ENCODE results near the gene SNX30.

Gene SNX30

DNA sequence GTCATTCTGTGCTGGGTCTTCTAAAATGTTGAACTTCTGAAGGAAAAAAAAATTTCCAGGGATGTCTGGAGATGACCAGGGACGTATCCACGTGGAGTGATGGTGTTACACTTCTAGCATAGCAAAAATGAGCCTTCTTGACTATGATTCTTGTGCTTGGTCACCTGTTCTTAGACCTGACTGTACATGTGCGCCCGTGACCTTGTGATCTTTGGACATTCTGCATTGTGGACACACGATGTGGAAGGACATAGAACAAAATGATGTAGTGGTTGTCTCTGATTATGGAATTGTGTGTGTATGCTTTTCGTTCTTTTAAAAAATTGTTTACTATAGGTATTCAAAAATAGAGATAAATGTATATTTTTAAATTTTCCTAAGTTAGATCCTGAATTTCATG is 61.0 kb downstream of the SNX30 start:
- TF ChIP-seq, protein P1, sequence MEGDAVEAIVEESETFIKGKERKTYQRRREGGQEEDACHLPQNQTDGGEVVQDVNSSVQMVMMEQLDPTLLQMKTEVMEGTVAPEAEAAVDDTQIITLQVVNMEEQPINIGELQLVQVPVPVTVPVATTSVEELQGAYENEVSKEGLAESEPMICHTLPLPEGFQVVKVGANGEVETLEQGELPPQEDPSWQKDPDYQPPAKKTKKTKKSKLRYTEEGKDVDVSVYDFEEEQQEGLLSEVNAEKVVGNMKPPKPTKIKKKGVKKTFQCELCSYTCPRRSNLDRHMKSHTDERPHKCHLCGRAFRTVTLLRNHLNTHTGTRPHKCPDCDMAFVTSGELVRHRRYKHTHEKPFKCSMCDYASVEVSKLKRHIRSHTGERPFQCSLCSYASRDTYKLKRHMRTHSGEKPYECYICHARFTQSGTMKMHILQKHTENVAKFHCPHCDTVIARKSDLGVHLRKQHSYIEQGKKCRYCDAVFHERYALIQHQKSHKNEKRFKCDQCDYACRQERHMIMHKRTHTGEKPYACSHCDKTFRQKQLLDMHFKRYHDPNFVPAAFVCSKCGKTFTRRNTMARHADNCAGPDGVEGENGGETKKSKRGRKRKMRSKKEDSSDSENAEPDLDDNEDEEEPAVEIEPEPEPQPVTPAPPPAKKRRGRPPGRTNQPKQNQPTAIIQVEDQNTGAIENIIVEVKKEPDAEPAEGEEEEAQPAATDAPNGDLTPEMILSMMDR (IDR thresholded peaks at IDR 0.05; ENCODE audit: borderline replicate concordance, control extremely low read depth, extremely low read depth, insufficient read depth, missing control alignments), result no peak
- DNase-seq (ENCODE audit: low spot score), result no peak
- in situ Hi-C loops (cut with MboI; ENCODE audit: low sequenced_read_pairs, unreplicated experiment), result loop anchor here (10.0 kb wide), 1 partner anchor 717 kb away; no protein-coding TSS in a partner anchor

DNA sequence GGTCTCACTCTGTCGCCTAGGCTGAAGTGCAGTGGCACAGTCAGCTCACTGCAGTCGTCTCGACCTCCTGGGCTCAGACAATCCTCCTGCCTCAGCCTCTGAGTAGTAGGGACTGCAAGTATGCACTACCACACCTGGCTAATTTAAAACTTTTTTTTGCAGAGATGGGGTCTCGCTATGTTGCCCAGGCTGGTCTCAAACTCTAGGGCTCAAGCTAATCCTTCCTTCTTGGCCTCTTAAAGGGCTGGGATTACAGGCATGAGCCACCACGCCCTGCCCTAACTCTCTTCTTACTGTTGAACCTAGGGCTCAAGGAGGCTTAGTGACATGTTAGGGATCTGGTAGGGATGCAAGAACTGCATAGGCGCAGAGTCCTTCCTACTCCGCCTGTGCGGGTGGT is 65.3 kb downstream of the SNX30 start:
- in situ Hi-C loops (cut with MboI; ENCODE audit: low sequenced_read_pairs, unreplicated experiment), result loop anchor here (10.0 kb wide), 1 partner anchor 721 kb away; no protein-coding TSS in a partner anchor
- DNase-seq (ENCODE audit: low spot score), result no peak
- TF ChIP-seq, protein P1 (IDR thresholded peaks at IDR 0.05; ENCODE audit: borderline replicate concordance, control extremely low read depth, extremely low read depth, insufficient read depth, missing control alignments), result no peak

DNA sequence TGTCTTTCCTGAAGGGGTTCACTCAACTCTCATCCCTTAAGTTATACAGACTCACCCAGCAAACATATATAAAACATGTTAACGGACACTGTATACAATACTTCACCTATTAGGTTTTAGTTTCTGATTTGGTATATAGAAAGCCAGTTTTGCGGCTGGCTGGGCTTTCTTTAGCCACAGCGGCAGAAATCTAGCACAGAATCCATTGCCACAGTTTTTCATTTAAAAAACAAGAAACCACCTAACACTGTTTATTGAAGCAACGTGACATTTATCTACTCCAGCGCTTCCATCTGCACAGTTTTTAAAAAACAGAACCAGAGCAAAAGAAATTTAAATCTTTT is 67.3 kb downstream of the SNX30 start:
- DNase-seq (ENCODE audit: low spot score), result no peak

DNA sequence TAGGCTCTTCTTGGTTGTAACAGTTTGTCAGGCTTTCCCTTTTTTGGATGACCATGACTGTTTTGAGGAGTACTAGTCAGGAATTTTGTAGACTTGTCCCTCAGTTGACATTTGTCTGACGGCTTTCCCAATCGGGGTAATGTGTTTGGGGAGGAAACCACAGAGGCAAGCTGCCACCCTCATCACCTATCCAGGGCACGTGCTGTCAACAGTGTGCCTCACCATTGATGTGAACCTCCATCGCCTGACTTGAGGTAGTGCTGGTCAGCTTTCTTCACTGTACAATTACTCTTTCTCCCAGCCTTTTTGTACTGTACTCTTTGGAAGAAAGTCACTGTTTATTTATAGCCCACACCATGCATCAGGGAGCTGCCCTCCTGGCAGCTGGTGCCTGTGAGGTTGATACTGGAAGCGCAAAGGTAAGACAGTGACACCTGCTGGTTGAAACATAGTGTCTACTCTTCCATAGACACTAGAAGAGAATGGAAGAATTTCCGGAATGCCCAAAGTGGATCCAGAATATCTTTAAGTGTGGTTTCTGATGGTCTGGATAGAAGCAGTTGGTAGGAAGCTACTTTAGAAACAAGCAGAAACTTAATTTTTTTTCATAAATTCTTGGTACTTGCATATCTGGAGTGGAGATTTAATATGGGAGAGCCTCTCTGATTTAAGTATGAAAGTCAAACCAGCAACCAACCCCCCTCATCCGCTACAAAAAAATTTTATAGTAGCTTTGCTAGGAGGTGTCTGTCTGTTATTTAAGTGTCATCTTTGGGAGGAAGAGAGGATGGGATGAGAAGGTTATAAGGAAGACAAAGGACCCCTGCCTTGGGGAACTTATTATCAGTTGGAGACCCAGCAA is 69.3 kb downstream of the SNX30 start:
- DNase-seq (ENCODE audit: low spot score), result peak; percentile 49
- TF ChIP-seq, protein P1 (IDR thresholded peaks at IDR 0.05; ENCODE audit: borderline replicate concordance, control extremely low read depth, extremely low read depth, insufficient read depth, missing control alignments), result peak; percentile 44
- in situ Hi-C loops (cut with MboI; ENCODE audit: low sequenced_read_pairs, unreplicated experiment), result loop anchor here (10.0 kb wide), 1 partner anchor 725 kb away; no protein-coding TSS in a partner anchor

More for the DNA sequence above, 67.3 kb downstream of the SNX30 start:
- in situ Hi-C loops (cut with MboI; ENCODE audit: low sequenced_read_pairs, unreplicated experiment), result loop anchor here (10.0 kb wide), 1 partner anchor 723 kb away; no protein-coding TSS in a partner anchor
- TF ChIP-seq, protein P1 (IDR thresholded peaks at IDR 0.05; ENCODE audit: borderline replicate concordance, control extremely low read depth, extremely low read depth, insufficient read depth, missing control alignments), result no peak

DNA sequence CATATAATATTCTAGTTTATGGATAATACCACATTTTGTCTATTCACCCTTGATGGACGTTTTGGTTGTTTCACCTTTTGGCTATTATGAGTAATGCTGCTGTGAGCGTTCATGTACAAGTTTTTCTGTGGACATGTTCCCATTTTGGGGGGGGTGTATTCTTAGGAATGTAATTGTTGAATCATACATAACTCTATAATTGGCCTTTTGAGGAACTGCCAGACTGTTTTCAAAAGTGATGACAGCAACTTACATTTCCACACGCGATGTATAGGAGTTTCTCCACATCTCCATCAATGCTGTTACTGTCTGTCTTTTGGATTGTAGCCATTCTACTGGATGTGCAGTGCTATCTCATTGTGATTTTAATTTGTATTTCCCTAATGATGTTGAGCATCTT is 70.3 kb downstream of the SNX30 start:
- DNase-seq (ENCODE audit: low spot score), result no peak
- in situ Hi-C loops (cut with MboI; ENCODE audit: low sequenced_read_pairs, unreplicated experiment), result no loop called here
- TF ChIP-seq, protein P1 (IDR thresholded peaks at IDR 0.05; ENCODE audit: borderline replicate concordance, control extremely low read depth, extremely low read depth, insufficient read depth, missing control alignments), result no peak

DNA sequence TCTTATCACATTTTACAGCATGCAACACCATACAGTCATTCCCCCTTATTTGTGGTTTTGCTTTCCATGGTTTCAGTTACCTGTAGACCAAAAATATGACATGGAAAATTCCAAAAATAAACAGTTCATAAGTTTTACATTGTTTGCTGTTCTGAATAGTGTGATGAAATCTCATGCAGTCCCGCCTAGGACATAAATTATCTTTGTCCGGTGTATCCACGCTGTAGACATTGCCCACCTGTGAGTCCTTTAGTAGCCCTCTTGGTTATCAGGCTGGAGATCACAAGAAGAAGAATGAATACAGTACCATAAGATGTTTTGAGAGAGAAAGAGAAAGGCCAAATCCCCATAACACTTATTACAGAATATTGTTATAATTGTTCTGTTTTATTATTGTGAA is 72.1 kb downstream of the SNX30 start:
- DNase-seq (ENCODE audit: low spot score), result no peak
- in situ Hi-C loops (cut with MboI; ENCODE audit: low sequenced_read_pairs, unreplicated experiment), result no loop called here
- TF ChIP-seq, protein P1 (IDR thresholded peaks at IDR 0.05; ENCODE audit: borderline replicate concordance, control extremely low read depth, extremely low read depth, insufficient read depth, missing control alignments), result no peak
